Uterus (tissue), 4 donors: ENCODE data around the gene SERPIND1. TPM values are rescaled to one million over a fixed set of nuclear protein-coding genes. Genes with fewer than 3 reads are reported as not detected.
A peak's percentile ranks its signal among the peaks of the same experiment; 100 is the strongest.

Experiments
- DNase-seq, 2 donors: peaks; one replicate each; pipeline ENCODE4 v3.0.0-alpha.2; 2019 to 2020
- H3K27ac ChIP-seq, 2 donors: fragments of 200-600 bp; sonication (generic); 1 replicate in 1 of 2; 2 replicates in 1 of 2; pipeline ENCODE4 v1.5.1; 2016 to 2018
- H3K27me3 ChIP-seq, 2 donors: fragments of 200-600 bp; sonication (generic); one replicate each; pipeline ENCODE4 v1.5.1; 2018 to 2019; ENCODE audit warnings: control low read depth in 1 of 2
- H3K36me3 ChIP-seq, 2 donors: fragments of 200-600 bp; sonication (generic); one replicate each; pipeline ENCODE4 v1.5.1; 2019; ENCODE audit warnings: control low read depth in 1 of 2
- H3K4me1 ChIP-seq, 2 donors: fragments of 200-600 bp; sonication (generic); one replicate each; pipeline ENCODE4 v1.5.1; 2018 to 2019; ENCODE audit warnings: control low read depth in 1 of 2
- H3K4me3 ChIP-seq, 2 donors: fragments of 200-600 bp; sonication (generic); 1 replicate in 1 of 2; 2 replicates in 1 of 2; pipeline ENCODE4 v1.5.1; 2018 to 2019; ENCODE audit warnings: mild to moderate bottlenecking in 1 of 2
- H3K9me3 ChIP-seq, 2 donors: fragments of 200-600 bp; sonication (generic); one replicate each; pipeline ENCODE4 v1.5.1; 2019; ENCODE audit warnings: control low read depth in 1 of 2
- POLR2A ChIP-seq, 2 donors: fragments of 450-650 bp; IDR thresholded peaks; one replicate each; pipeline ENCODE4 v1.6.1; 2016; ENCODE audit warnings: antibody characterized with exemption in 2 of 2, mild to moderate bottlenecking in 1 of 2, moderate library complexity in 1 of 2
- intact Hi-C: fragments of 100-400 bp; cut with DNase I; formaldehyde crosslinking; loops from one replicate; pipeline ENCODE4 v1.15.1; 2023; ENCODE audit warnings: low total_unique reads
- total RNA-seq, 4 donors: library from RNA; depleted of rRNA in 3 of 4; stranded (reverse); fragments of >200 nt in 3 of 4; gene quantifications; one replicate each; pipeline versions ENCODE4 v1.1.0 to v1.2.4, GENCODE V29; 2014 to 2023
- TF ChIP-seq, protein P1 (sequence below), 4 experiments: fragments of 200-600 bp in 2 of 4; fragments of 450-650 bp in 2 of 4; sonication (generic) in 2 of 4; IDR thresholded peaks; one replicate each; pipeline ENCODE4 v1.5.1; 2016 to 2019; ENCODE audit warnings: antibody characterized with exemption in 4 of 4, mild to moderate bottlenecking in 2 of 4, moderate library complexity in 1 of 4
- donor health status: DM: yes; HTN: yes; CAD: no.

Gene SERPIND1
- total RNA-seq, 4 donors from 2014 or later, result 1.0 to 4.5 TPM; not detected in 2

GRCh38 chr22:20744456-20744855 is 29.5 kb upstream of the SERPIND1 start:
- no peak for TF ChIP-seq POLR2A (IDR thresholded peaks at IDR 0.05)
- TF ChIP-seq, protein P1, sequence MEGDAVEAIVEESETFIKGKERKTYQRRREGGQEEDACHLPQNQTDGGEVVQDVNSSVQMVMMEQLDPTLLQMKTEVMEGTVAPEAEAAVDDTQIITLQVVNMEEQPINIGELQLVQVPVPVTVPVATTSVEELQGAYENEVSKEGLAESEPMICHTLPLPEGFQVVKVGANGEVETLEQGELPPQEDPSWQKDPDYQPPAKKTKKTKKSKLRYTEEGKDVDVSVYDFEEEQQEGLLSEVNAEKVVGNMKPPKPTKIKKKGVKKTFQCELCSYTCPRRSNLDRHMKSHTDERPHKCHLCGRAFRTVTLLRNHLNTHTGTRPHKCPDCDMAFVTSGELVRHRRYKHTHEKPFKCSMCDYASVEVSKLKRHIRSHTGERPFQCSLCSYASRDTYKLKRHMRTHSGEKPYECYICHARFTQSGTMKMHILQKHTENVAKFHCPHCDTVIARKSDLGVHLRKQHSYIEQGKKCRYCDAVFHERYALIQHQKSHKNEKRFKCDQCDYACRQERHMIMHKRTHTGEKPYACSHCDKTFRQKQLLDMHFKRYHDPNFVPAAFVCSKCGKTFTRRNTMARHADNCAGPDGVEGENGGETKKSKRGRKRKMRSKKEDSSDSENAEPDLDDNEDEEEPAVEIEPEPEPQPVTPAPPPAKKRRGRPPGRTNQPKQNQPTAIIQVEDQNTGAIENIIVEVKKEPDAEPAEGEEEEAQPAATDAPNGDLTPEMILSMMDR (IDR thresholded peaks at IDR 0.05), result no peak
- Histone ChIP-seq H3K27me3 (no peaks in the 10 kb centered on the region), H3K36me3 (no peaks in the 10 kb centered on the region), H3K9me3 (no peaks in the 10 kb centered on the region), H3K4me3 (no peak overlapping the region), H3K27ac (no peak overlapping the region), H3K4me1 (no peaks in the 10 kb centered on the region)
- intact Hi-C loops, result no loop called here
- DNase-seq, result no peak

DNA sequence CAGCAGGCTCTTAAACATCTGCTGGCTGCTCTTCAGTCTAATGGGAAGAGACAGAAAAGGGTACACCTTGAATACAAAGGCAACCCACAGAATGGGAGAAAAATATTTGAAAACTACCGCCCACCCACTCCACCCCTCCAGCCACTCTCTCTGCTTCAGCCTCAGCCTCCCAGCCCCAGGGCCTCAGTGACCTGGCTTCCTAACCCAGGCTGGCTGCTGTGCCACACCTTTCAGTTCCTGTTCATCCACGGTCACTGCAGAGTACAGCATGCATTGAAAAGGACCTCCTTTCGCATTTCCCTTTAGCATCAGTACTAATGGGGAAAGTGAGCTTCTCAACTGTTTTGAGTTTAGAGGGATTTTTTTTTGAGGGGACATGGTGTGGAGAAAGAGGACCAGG is 28.8 kb upstream of the SERPIND1 start:
- Histone ChIP-seq H3K27ac (no peak overlapping the region), H3K4me1 (no peaks in the 10 kb centered on the region), H3K9me3 (no peaks in the 10 kb centered on the region), H3K4me3 (no peak overlapping the region), H3K36me3 (no peaks in the 10 kb centered on the region), H3K27me3 (no peaks in the 10 kb centered on the region)
- TF ChIP-seq, protein P1 (IDR thresholded peaks at IDR 0.05), result no peak
- TF ChIP-seq POLR2A (IDR thresholded peaks at IDR 0.05), result no peak
- intact Hi-C loops, result no loop called here
- no peak for DNase-seq

DNA sequence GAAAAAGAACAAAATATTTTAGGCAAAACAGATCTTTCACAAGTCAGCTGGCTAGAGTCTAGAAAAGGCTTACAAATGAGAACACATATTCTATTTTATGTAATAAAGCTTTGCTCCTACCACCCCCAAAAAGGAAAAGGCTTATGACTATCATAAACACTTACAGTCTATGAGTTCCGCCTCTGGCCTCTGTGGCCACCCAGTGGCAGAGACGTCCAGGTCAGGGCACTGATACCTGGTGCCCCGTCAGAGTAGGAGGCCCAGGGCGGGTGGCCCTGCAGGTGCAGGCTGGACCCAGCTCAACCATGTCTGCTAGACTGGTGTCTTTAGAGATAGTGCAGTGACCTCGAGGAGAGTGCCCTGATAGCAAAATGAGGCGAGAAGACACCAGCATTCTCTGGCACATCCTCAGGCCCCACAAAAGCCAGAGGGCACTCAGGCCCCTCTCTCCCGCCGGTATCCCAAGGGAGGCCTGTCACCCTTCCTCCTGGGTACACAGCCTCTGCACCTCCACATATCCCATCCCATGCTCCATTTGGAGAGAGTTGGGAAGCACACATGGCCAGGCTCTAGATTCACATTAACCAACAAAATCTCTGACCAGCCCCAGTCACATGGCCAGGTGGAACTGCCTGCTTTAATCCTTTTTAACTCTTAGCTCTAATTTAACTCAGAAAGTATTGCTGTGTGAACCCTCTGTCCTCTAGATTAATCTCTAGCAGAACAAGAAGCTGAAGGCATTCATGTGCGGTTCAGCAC is 27.3 kb upstream of the SERPIND1 start:
- Histone ChIP-seq H3K27me3 (no peaks in the 10 kb centered on the region), H3K9me3 (no peaks in the 10 kb centered on the region), H3K27ac (no peak overlapping the region), H3K4me1 (no peaks in the 10 kb centered on the region), H3K36me3 (no peaks in the 10 kb centered on the region), H3K4me3 (no peak overlapping the region)
- intact Hi-C loops, result no loop called here
- no peak for TF ChIP-seq POLR2A (IDR thresholded peaks at IDR 0.05)
- TF ChIP-seq, protein P1 (IDR thresholded peaks at IDR 0.05), result no peak
- no peak for DNase-seq

DNA sequence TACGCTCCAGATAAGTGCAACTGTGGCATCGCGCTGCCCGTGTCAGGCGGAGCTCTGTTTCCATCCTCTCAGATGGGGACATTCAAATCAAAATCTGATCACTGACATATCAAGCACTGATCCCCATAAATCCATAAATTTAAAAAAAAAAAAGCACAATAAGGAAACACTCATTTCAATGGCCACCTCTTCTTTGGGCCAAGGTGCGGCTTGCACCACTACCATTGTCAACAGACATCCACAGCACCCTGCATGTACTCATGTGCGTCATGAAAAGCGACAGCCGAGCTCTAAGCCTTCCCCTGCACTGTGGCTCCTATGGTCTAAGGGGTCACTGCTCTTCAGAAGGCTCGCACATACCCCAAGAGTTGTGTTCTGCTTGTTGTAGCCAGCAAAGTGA is 26.7 kb upstream of the SERPIND1 start:
- no peak overlapping the region for H3K27ac ChIP-seq
- H3K4me3 ChIP-seq, result no peak overlapping the region
- H3K36me3 ChIP-seq, result no peaks in the 10 kb centered on the region
- intact Hi-C loops, result no loop called here
- H3K4me1 ChIP-seq, result no peaks in the 10 kb centered on the region
- H3K9me3 ChIP-seq, result no peaks in the 10 kb centered on the region
- no peak for DNase-seq
- H3K27me3 ChIP-seq, result no peaks in the 10 kb centered on the region
- TF ChIP-seq POLR2A (IDR thresholded peaks at IDR 0.05), result no peak
- TF ChIP-seq, protein P1 (IDR thresholded peaks at IDR 0.05), result no peak

- no peak for TF ChIP-seq POLR2A (IDR thresholded peaks at IDR 0.05)
- TF ChIP-seq, protein P1 (IDR thresholded peaks at IDR 0.05), result no peak
- no peaks in the 10 kb centered on the region for H3K9me3 ChIP-seq
- no peaks in the 10 kb centered on the region for H3K4me1 ChIP-seq
- H3K36me3 ChIP-seq, result no peaks in the 10 kb centered on the region
- H3K4me3 ChIP-seq, result no peak overlapping the region
- H3K27me3 ChIP-seq, result no peaks in the 10 kb centered on the region
- intact Hi-C loops, result no loop called here
- no peak for DNase-seq
- peak overlapping the region in 1 of 2 donors; percentile 24 for H3K27ac ChIP-seq
Observed at GRCh38 chr22:20748082-20748481, 25.8 kb upstream of the SERPIND1 start.
